ENCODE measurements around the gene CNTD1. TPM values are rescaled to one million over a fixed set of nuclear protein-coding genes. Genes with fewer than 3 reads are reported as not detected.

Gene CNTD1
- 1.1 TPM for polyA plus RNA-seq (2013)

DNA sequence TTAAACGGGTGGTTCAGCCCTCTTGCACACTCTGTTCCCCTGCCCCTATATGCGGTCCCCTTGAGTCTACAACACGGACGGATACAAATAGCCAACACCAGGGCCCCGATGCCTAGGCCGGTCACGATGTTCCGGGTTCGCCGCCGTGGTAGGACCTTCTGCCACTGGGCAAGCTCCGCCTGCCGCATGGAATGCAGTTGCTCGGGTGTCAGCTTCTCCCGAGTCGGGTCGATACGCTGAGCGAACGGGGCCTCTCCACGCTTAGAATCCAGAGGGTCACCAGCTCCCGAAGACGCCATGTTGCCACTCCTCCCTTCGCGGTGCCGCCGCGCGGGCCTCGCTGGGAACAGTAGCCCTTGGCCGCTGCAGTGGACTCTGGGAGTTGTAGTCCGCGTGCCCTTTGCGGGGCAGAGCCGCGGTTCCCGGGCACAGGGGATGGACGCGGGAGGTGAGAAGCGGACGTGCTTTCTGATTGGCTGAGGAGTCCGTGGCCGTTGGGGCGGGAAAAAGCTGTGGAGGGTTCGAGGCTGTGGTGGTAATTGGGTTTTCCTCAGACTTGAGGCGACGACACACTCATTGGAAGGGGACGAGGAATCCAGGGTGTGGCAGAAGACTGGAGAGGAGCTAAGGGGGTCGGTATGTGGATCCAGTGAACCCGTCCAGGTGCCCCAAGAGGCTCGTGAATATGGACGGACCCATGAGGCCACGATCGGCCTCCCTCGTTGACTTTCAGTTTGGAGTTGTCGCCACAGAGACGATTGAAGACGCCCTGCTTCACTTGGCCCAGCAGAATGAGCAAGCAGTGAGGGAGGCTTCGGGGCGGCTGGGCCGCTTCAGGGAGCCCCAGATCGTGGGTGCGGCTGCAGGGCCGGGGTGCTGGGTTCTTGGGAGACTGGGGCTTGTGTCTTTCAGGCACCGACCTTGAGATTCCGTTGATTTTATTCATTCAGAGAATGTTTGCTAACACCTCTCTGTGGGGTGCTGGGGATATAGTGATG is at the start of gene CNTD1, which contains the start of gene COA3:
TSS of gene CNTD1 (plus strand) at position 479 of the 998 bp plus-strand sequence. CDS start at position 686, 207 bp downstream.
TSS of gene COA3 (minus strand) at position 322 of the 998 bp plus-strand sequence. CDS start at position 299, 23 bp downstream.
- WGBS (ENCODE audit: insufficient coverage): 26% methylated on average over 62 of the region's 66 CpGs
- ChIA-PET POLR2A (interaction anchor here (0.5 kb wide), 1 partner anchor 216 kb away, joined by 4 read pairs; no protein-coding TSS in a partner anchor), CTCF (interaction anchor here (0.7 to 1.2 kb wide), 3 partner anchors 12 to 25 kb away, joined by 3 read pairs; partner anchors contain the start of gene BECN1)
- DNase-seq: peak; percentile 71 to 77 (median 72)
- Histone ChIP-seq H3K27me3 (replicated peaks in 2 of 5; ENCODE audit: control insufficient read depth in 4 of 5, insufficient read depth in 5 of 5, low read length in 4 of 5) (no peaks in the 10 kb centered on the region), H3K4me1 (ENCODE audit: control extremely low read depth in 1 of 4, control insufficient read depth in 4 of 4, insufficient read depth in 4 of 4, low read length in 3 of 4) (peaks cover 6 to 25% (median 20%) of the 10 kb centered on the region in 4 experiments), H3K36me3 (ENCODE audit: control insufficient read depth in 4 of 4, insufficient read depth in 4 of 4, low read length in 3 of 4) (peaks cover 0 to 8% (median 4%) of the 10 kb centered on the region in 4 experiments), H3K4me3 (ENCODE audit: control insufficient read depth in 1 of 7, extremely low read depth in 1 of 7, insufficient read depth in 4 of 7, low read depth in 2 of 7, low read length in 6 of 7) (peak within 1 kb of the TSS; percentile 86 to 100 (median 93)), H3K27ac (ENCODE audit: insufficient read depth in 1 of 2, low read depth in 1 of 2, low read length in 2 of 2, poor library complexity in 1 of 2, severe bottlenecking in 2 of 2) (peak within 1 kb of the TSS in 1 of 2 experiments; percentile 67), H3K9me3 (ENCODE audit: control extremely low read depth in 1 of 5, control insufficient read depth in 4 of 5, insufficient read depth in 2 of 5, low read depth in 1 of 5, low read length in 4 of 5) (no peaks in the 10 kb centered on the region)

GRCh38 chr17:42748908-42749798 is 49.5 kb upstream of the CNTD1 start:
- no peak for DNase-seq
- no peaks in the 10 kb centered on the region for H3K9me3 ChIP-seq (ENCODE audit: control extremely low read depth in 1 of 5, control insufficient read depth in 4 of 5, insufficient read depth in 2 of 5, low read depth in 1 of 5, low read length in 4 of 5)
- H3K27me3 ChIP-seq (replicated peaks in 2 of 5; ENCODE audit: control insufficient read depth in 4 of 5, insufficient read depth in 5 of 5, low read length in 4 of 5): peaks cover 0 to 4% (median 0%) of the 10 kb centered on the region in 5 experiments
- H3K4me3 ChIP-seq (ENCODE audit: control insufficient read depth in 1 of 7, extremely low read depth in 1 of 7, insufficient read depth in 4 of 7, low read depth in 2 of 7, low read length in 6 of 7): no peak overlapping the region
- CTCF ChIA-PET: interaction anchor here (0.6 to 1.6 kb wide), 5 partner anchors 11 to 68 kb away, joined by 3 to 10 read pairs (median 4); no protein-coding TSS in a partner anchor
- WGBS (ENCODE audit: insufficient coverage): 91% methylated on average over 9 of the region's 11 CpGs
- POLR2A ChIA-PET: no interaction called here
- H3K4me1 ChIP-seq (ENCODE audit: control extremely low read depth in 1 of 4, control insufficient read depth in 4 of 4, insufficient read depth in 4 of 4, low read length in 3 of 4): peaks cover 4 to 15% (median 12%) of the 10 kb centered on the region in 4 experiments
- H3K27ac ChIP-seq (ENCODE audit: insufficient read depth in 1 of 2, low read depth in 1 of 2, low read length in 2 of 2, poor library complexity in 1 of 2, severe bottlenecking in 2 of 2): no peak overlapping the region
- no peaks in the 10 kb centered on the region for H3K36me3 ChIP-seq (ENCODE audit: control insufficient read depth in 4 of 4, insufficient read depth in 4 of 4, low read length in 3 of 4)

DNA sequence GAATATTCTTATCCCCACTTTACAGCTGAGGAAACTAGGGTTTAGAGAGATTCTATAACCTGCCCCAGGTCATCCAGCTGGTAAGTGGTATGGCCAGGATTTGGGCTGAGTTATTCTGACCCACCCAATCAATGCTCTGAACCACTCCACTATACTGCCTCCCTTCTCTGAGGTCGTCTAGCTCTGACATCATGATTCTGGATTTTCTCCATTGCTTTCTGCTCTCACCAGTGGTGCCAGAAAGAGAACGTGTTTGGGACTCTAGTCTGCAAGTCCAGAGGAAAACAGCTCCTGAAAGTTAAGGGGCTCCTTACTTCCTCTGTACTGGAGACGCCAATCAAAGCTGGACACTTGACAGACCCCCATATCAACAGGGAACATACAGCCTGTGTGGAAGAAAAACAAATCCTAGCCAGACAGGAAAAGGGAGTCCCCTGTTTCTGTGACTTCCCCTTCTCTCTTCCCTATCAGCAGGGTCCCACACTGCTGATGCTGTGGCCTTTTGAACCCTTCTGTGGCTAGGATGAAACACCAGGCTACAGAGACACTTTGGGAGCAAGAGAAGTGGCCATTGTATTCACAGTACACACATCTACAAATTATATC is 47.8 kb upstream of the CNTD1 start:
- DNase-seq: peak; percentile 34 to 68 (median 51)
- WGBS (ENCODE audit: insufficient coverage): 0% methylated on average over 3 of the region's 3 CpGs
- Histone ChIP-seq H3K27ac (ENCODE audit: insufficient read depth in 1 of 2, low read depth in 1 of 2, low read length in 2 of 2, poor library complexity in 1 of 2, severe bottlenecking in 2 of 2) (no peak overlapping the region), H3K27me3 (replicated peaks in 2 of 5; ENCODE audit: control insufficient read depth in 4 of 5, insufficient read depth in 5 of 5, low read length in 4 of 5) (peaks cover 0 to 3% (median 0%) of the 10 kb centered on the region in 5 experiments), H3K4me3 (ENCODE audit: control insufficient read depth in 1 of 7, extremely low read depth in 1 of 7, insufficient read depth in 4 of 7, low read depth in 2 of 7, low read length in 6 of 7) (peak overlapping the region in 1 of 7 experiments; percentile 17), H3K9me3 (ENCODE audit: control extremely low read depth in 1 of 5, control insufficient read depth in 4 of 5, insufficient read depth in 2 of 5, low read depth in 1 of 5, low read length in 4 of 5) (no peaks in the 10 kb centered on the region), H3K36me3 (ENCODE audit: control insufficient read depth in 4 of 4, insufficient read depth in 4 of 4, low read length in 3 of 4) (no peaks in the 10 kb centered on the region), H3K4me1 (ENCODE audit: control extremely low read depth in 1 of 4, control insufficient read depth in 4 of 4, insufficient read depth in 4 of 4, low read length in 3 of 4) (peaks cover 3 to 14% (median 8%) of the 10 kb centered on the region in 4 experiments)
- ChIA-PET CTCF (interaction anchor here (1.6 kb wide), 1 partner anchor 13 kb away, joined by 10 read pairs; no protein-coding TSS in a partner anchor), POLR2A (interaction anchor here (0.9 kb wide), 1 partner anchor 8 kb away, joined by 3 read pairs; no protein-coding TSS in a partner anchor)

DNA sequence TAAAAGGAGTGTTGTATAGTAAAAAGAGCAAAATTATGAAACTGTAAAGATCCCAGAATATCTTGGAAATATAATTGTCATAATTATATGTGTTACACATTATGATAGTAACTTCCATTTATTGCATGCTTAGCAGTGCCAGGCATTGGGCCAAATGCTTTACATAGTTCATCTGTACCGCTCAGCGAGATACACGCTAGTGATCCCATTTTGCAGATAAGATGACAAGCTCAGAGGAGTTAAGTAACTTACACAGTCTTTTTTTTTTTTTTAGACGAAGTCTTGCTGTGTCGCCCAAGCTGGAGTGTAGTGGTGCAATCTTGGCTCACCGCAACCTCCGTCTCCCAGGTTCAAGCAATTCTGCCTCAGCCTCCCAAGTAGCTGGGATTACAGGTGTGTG is 47.0 kb upstream of the CNTD1 start:
- POLR2A ChIA-PET: no interaction called here
- Histone ChIP-seq H3K4me1 (ENCODE audit: control extremely low read depth in 1 of 4, control insufficient read depth in 4 of 4, insufficient read depth in 4 of 4, low read length in 3 of 4) (peaks cover 3 to 14% (median 8%) of the 10 kb centered on the region in 4 experiments), H3K27me3 (replicated peaks in 2 of 5; ENCODE audit: control insufficient read depth in 4 of 5, insufficient read depth in 5 of 5, low read length in 4 of 5) (peaks cover 0 to 1% (median 0%) of the 10 kb centered on the region in 5 experiments), H3K36me3 (ENCODE audit: control insufficient read depth in 4 of 4, insufficient read depth in 4 of 4, low read length in 3 of 4) (no peaks in the 10 kb centered on the region), H3K9me3 (ENCODE audit: control extremely low read depth in 1 of 5, control insufficient read depth in 4 of 5, insufficient read depth in 2 of 5, low read depth in 1 of 5, low read length in 4 of 5) (no peaks in the 10 kb centered on the region), H3K4me3 (ENCODE audit: control insufficient read depth in 1 of 7, extremely low read depth in 1 of 7, insufficient read depth in 4 of 7, low read depth in 2 of 7, low read length in 6 of 7) (no peak overlapping the region), H3K27ac (ENCODE audit: insufficient read depth in 1 of 2, low read depth in 1 of 2, low read length in 2 of 2, poor library complexity in 1 of 2, severe bottlenecking in 2 of 2) (no peak overlapping the region)
- DNase-seq: no peak
- 96% methylated on average over 5 of the region's 7 CpGs for WGBS (ENCODE audit: insufficient coverage)
- CTCF ChIA-PET: interaction anchor here (0.9 kb wide), 1 partner anchor 12 kb away, joined by 3 read pairs; no protein-coding TSS in a partner anchor

- 92% methylated on average over 2 of the region's 3 CpGs for WGBS (ENCODE audit: insufficient coverage)
- no peak overlapping the region for H3K27ac ChIP-seq (ENCODE audit: insufficient read depth in 1 of 2, low read depth in 1 of 2, low read length in 2 of 2, poor library complexity in 1 of 2, severe bottlenecking in 2 of 2)
- H3K4me3 ChIP-seq (ENCODE audit: control insufficient read depth in 1 of 7, extremely low read depth in 1 of 7, insufficient read depth in 4 of 7, low read depth in 2 of 7, low read length in 6 of 7): no peak overlapping the region
- peaks cover 0 to 12% (median 6%) of the 10 kb centered on the region in 5 experiments for H3K27me3 ChIP-seq (replicated peaks in 2 of 5; ENCODE audit: control insufficient read depth in 4 of 5, insufficient read depth in 5 of 5, low read length in 4 of 5)
- peaks cover 3 to 14% (median 8%) of the 10 kb centered on the region in 4 experiments for H3K4me1 ChIP-seq (ENCODE audit: control extremely low read depth in 1 of 4, control insufficient read depth in 4 of 4, insufficient read depth in 4 of 4, low read length in 3 of 4)
- ChIA-PET CTCF (interaction anchor here (1.2 kb wide), 1 partner anchor 9 kb away, joined by 8 read pairs; no protein-coding TSS in a partner anchor), POLR2A (no interaction called here)
- H3K9me3 ChIP-seq (ENCODE audit: control extremely low read depth in 1 of 5, control insufficient read depth in 4 of 5, insufficient read depth in 2 of 5, low read depth in 1 of 5, low read length in 4 of 5): no peaks in the 10 kb centered on the region
- H3K36me3 ChIP-seq (ENCODE audit: control insufficient read depth in 4 of 4, insufficient read depth in 4 of 4, low read length in 3 of 4): no peaks in the 10 kb centered on the region
- DNase-seq: no peak
Observed at GRCh38 chr17:42754782-42755181, 43.9 kb upstream of the CNTD1 start.

Measured in common myeloid progenitor, CD34-positive (primary cell).